ENCODE results near the gene SPARC. TPM values are rescaled to one million over a fixed set of nuclear protein-coding genes. Genes with fewer than 3 reads are reported as not detected.

Gene SPARC
- 1,000 to 10,000 TPM in 1 of 6 donors, 100 to 1,000 TPM in 5; 234 to 1,553 (median 581) TPM for total RNA-seq

- H3K27me3 ChIP-seq: no peaks in the 10 kb centered on the region
- peaks cover 0 to 3% (median 0%) of the 10 kb centered on the region in 4 donors for H3K36me3 ChIP-seq
- ATAC-seq (ENCODE audit: low FRiP score in 2 of 2) (peak; percentile 85 to 90), DNase-seq (peak; percentile 57 to 88)
- WGBS, 2 donors: 4 to 6% methylated on average over 19 to 22 of the region's 22 CpGs
- TF ChIP-seq CTCF (IDR thresholded peaks at IDR 0.05) (peak in 1 of 6 experiments; percentile 5), EP300 (IDR thresholded peaks at IDR 0.05) (no peak), POLR2A (IDR thresholded peaks at IDR 0.05) (peak in 3 of 4 donors; percentile 73 to 87 (median 81)), POLR2AphosphoS5 (IDR thresholded peaks at IDR 0.05) (peak; percentile 83 to 91)
- peak within 1 kb of the TSS; percentile 78 to 91 (median 90) for H3K27ac ChIP-seq
- peak within 1 kb of the TSS; percentile 54 to 69 (median 58) for H3K4me3 ChIP-seq
- H3K4me1 ChIP-seq: peaks cover 32 to 44% (median 34%) of the 10 kb centered on the region in 4 donors
- no peaks in the 10 kb centered on the region for H3K9me3 ChIP-seq
Measured at GRCh38 chr5:151686674-151687407, at the start of gene SPARC. Gene SPARC, minus strand, starts transcription at chr5:151686915. Its CDS starts 10,727 bp downstream, at chr5:151676188.

GRCh38 chr5:151735646-151736045 lies 48.9 kb upstream of the SPARC start:
- H3K4me1 ChIP-seq: peaks cover 0 to 9% (median 6%) of the 10 kb centered on the region in 4 donors
- TF ChIP-seq POLR2A (IDR thresholded peaks at IDR 0.05): no peak
- no peak for TF ChIP-seq POLR2AphosphoS5 (IDR thresholded peaks at IDR 0.05)
- TF ChIP-seq CTCF (IDR thresholded peaks at IDR 0.05): no peak
- TF ChIP-seq EP300 (IDR thresholded peaks at IDR 0.05): no peak
- 78 to 100% methylated on average over 1 of the region's 1 CpG for WGBS, 2 donors
- H3K27me3 ChIP-seq: no peaks in the 10 kb centered on the region
- DNase-seq (no peak), ATAC-seq (ENCODE audit: low FRiP score in 2 of 2) (no peak)
- no peak overlapping the region for H3K4me3 ChIP-seq
- H3K9me3 ChIP-seq: no peaks in the 10 kb centered on the region
- H3K27ac ChIP-seq: no peak overlapping the region
- H3K36me3 ChIP-seq: no peaks in the 10 kb centered on the region

DNA sequence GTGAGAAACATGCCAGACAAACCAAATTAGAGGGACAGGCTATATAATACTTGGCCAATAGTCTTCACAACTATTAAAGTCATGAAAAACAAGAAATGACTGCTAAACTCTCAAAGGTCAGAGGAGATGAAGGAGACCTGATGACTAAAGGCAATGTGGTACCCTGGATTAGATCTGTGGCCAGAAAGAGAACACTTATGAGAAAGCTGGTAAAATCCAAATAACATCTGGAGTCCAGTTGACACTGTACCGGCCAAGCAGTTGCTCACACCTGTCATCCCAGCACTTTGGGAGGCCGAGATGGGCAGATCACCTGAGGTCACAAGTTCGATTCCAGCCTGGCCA lies 47.3 kb upstream of the SPARC start:
- no peak overlapping the region for H3K27ac ChIP-seq
- WGBS, 2 donors: 94 to 96% methylated on average over 3 of the region's 3 CpGs
- DNase-seq (no peak), ATAC-seq (ENCODE audit: low FRiP score in 2 of 2) (no peak)
- no peak for TF ChIP-seq POLR2A (IDR thresholded peaks at IDR 0.05)
- TF ChIP-seq EP300 (IDR thresholded peaks at IDR 0.05): no peak
- TF ChIP-seq POLR2AphosphoS5 (IDR thresholded peaks at IDR 0.05): no peak
- TF ChIP-seq CTCF (IDR thresholded peaks at IDR 0.05): no peak
- no peaks in the 10 kb centered on the region for H3K27me3 ChIP-seq
- H3K4me1 ChIP-seq: no peaks in the 10 kb centered on the region
- peaks cover 0 to 8% (median 0%) of the 10 kb centered on the region in 4 donors for H3K9me3 ChIP-seq
- no peak overlapping the region for H3K4me3 ChIP-seq
- no peaks in the 10 kb centered on the region for H3K36me3 ChIP-seq

DNA sequence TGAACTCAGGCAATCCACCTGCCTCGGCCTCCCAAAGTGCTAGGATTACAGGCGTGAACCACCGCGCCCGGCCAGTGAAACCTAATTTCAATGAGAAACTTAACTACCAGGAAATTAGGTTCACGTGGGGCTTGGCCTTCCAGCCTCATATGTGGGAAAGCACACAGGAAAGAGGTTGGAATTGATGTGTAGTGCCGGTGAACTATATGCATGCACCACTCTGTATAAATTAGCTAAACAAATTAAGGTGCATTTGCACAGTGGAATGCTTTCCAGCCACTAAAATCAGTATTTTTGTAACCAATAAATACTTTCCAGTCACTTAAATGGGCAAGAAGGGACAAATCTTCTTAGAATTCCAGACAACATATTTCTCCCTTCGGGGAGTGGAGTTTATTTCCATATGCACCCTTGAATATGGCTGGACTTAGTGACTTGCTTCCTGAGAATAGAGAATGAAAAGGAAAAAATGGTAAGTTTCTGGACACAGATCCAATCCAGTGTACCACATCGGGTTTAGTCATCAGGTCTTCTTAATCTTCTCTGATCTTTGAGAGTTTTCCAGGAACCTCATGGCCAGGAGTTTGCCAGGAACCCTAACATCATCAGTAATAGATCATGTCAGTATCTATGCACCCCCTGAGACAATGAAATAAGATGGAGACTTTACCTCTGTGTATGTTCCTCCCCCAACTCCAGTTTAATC lies 46.8 kb upstream of the SPARC start:
- no peak for DNase-seq
- Histone ChIP-seq H3K36me3 (no peaks in the 10 kb centered on the region), H3K27ac (no peak overlapping the region), H3K9me3 (peaks cover 0 to 8% (median 0%) of the 10 kb centered on the region in 4 donors), H3K27me3 (no peaks in the 10 kb centered on the region), H3K4me1 (no peaks in the 10 kb centered on the region), H3K4me3 (no peak overlapping the region)
- TF ChIP-seq POLR2A (IDR thresholded peaks at IDR 0.05) (no peak), EP300 (IDR thresholded peaks at IDR 0.05) (no peak), POLR2AphosphoS5 (IDR thresholded peaks at IDR 0.05) (no peak), CTCF (IDR thresholded peaks at IDR 0.05) (no peak)
- WGBS, 2 donors: 97% methylated on average over 8 to 9 of the region's 9 CpGs
- peak in 1 of 2 donors; percentile 60 for ATAC-seq (ENCODE audit: low FRiP score in 2 of 2)
